Glutamatergic neuron (in vitro differentiated cells): Measurements from ENCODE around the gene ZFC3H1. TPM values are rescaled to one million over a fixed set of nuclear protein-coding genes. Genes with fewer than 3 reads are reported as not detected.

Source experiments
- DNase-seq: peaks from one replicate; pipeline ENCODE4 v3.0.0; 2022
- H3K27ac Mint-ChIP-seq: one replicate; pipeline ENCODE4 v1.8.0; 2020; ENCODE audit warnings: mild to moderate bottlenecking, mixed read lengths, inconsistent platforms; ENCODE audit not compliant: unreplicated experiment
- H3K27me3 Mint-ChIP-seq: one replicate; pipeline ENCODE4 v1.8.0; 2020; ENCODE audit warnings: mild to moderate bottlenecking, moderate library complexity, mixed read lengths, inconsistent platforms; ENCODE audit not compliant: unreplicated experiment
- H3K36me3 Mint-ChIP-seq: one replicate; pipeline ENCODE4 v1.8.0; 2020; ENCODE audit warnings: mild to moderate bottlenecking, mixed read lengths, inconsistent platforms; ENCODE audit not compliant: unreplicated experiment
- H3K4me1 Mint-ChIP-seq: one replicate; pipeline ENCODE4 v1.8.0; 2020; ENCODE audit warnings: mild to moderate bottlenecking, low read depth, mixed read lengths, inconsistent platforms; ENCODE audit not compliant: unreplicated experiment
- H3K4me3 Mint-ChIP-seq: one replicate; pipeline ENCODE4 v1.8.0; 2020; ENCODE audit warnings: mild to moderate bottlenecking, mixed read lengths, inconsistent platforms; ENCODE audit not compliant: unreplicated experiment
- H3K9me3 Mint-ChIP-seq: one replicate; pipeline ENCODE4 v1.8.0; 2020; ENCODE audit warnings: mild to moderate bottlenecking, moderate library complexity, mixed read lengths, inconsistent platforms; ENCODE audit not compliant: unreplicated experiment
- total RNA-seq: library from RNA; stranded (reverse); fragmentation: NEBNext Ultra II Directional; extraction: Animal tissue kit (Norgen Biotek cat#: 25700); gene quantifications from one replicate; pipeline ENCODE4 v1.2.1, GENCODE V29; 2021; ENCODE audit not compliant: unreplicated experiment
- TF ChIP-seq, protein P1 (sequence below): fragments of 200-600 bp; sonication (generic); IDR thresholded peaks from one replicate; pipeline ENCODE4 v1.5.0; 2021; ENCODE audit not compliant: partially characterized antibody, unreplicated experiment

ZFC3H1 gene
- total RNA-seq, 1 donor from 2014 or later, result 66.7 TPM

DNA sequence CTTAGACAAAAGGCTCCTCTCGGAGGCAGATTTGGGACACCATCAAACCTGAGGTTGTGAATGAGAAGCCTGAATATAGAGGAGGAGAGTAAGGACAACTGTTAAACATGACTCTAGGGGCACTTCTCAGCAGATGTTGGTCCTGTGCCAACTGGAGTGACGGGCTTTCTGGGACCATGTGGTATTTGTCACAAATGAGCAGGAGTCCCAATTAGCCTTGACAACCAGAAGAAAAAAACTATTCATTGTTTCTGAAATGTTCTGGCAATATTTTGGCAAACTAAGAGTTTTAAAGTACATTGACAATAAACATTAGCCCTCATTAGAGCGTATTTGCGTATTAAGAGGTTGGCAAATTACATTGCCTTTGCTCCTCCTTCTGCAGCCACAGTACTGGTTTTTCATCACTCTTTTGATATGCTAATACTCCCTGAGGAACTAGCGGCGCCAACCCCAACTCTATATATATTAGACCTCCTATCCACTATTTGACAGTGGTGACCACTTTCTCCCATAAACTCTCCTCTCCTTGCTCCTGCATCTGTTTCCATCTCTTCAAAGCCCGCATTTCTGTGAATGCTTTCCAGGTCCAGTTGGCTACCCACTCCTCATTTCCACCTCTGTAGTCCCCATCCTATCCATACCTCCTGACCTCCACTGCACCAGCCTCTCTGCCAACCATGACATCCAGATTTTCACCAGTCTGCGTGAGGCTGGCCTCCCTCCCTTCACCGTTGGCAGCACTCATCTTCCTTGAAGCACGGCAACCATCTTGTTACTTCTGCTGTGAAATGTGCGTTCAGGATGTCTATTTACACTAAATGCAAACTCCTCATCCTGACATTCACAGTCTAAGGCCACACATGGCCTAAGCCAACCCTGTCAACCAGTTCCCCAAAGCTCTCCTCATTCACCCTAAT, 100.7 kb downstream of the ZFC3H1 start:
- Mint-ChIP-seq H3K36me3 (no peaks in the 10 kb centered on the region), H3K27ac (no peak overlapping the region), H3K9me3 (peaks cover 2% of the 10 kb centered on the region), H3K27me3 (no peaks in the 10 kb centered on the region), H3K4me1 (peaks cover 10% of the 10 kb centered on the region), H3K4me3 (no peak overlapping the region)
- TF ChIP-seq, protein P1, sequence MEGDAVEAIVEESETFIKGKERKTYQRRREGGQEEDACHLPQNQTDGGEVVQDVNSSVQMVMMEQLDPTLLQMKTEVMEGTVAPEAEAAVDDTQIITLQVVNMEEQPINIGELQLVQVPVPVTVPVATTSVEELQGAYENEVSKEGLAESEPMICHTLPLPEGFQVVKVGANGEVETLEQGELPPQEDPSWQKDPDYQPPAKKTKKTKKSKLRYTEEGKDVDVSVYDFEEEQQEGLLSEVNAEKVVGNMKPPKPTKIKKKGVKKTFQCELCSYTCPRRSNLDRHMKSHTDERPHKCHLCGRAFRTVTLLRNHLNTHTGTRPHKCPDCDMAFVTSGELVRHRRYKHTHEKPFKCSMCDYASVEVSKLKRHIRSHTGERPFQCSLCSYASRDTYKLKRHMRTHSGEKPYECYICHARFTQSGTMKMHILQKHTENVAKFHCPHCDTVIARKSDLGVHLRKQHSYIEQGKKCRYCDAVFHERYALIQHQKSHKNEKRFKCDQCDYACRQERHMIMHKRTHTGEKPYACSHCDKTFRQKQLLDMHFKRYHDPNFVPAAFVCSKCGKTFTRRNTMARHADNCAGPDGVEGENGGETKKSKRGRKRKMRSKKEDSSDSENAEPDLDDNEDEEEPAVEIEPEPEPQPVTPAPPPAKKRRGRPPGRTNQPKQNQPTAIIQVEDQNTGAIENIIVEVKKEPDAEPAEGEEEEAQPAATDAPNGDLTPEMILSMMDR, result no peak
- no peak for DNase-seq

Other genes with a start within 250 kb of the ZFC3H1 start
- gene LGR5, start 224.1 kb downstream of the ZFC3H1 start, total RNA-seq, result 3.1 TPM
- gene THAP2, start 453 bp upstream of the ZFC3H1 start, total RNA-seq, result 7.9 TPM
- 13.7 TPM for gene TMEM19, start 22.2 kb upstream of the ZFC3H1 start, total RNA-seq
- 66.1 TPM for gene RAB21, start 91.0 kb upstream of the ZFC3H1 start, total RNA-seq
- 25.1 TPM for gene TBC1D15, start 175.9 kb upstream of the ZFC3H1 start, total RNA-seq